Lung (tissue), 12 donors: Measurements from ENCODE around the gene DIS3L2. TPM values are rescaled to one million over a fixed set of nuclear protein-coding genes. Genes with fewer than 3 reads are reported as not detected.

Experiments
- ATAC-seq: fragments of 200-7000 bp; cut with Tn5 transposase; one replicate; pipeline ENCODE4 v1.9.1; 2020; ENCODE audit warnings: moderate number of reproducible peaks; ENCODE audit not compliant: insufficient read depth, low FRiP score
- DNase-seq, 3 donors: peaks; one replicate each; pipeline ENCODE4 v3.0.0-alpha.2; 2013 to 2017
- H3K27ac ChIP-seq, 2 donors: one replicate each; pipeline ENCODE4 v1.5.1; 2013; ENCODE audit warnings: mild to moderate bottlenecking in 2 of 2, moderate library complexity in 2 of 2, control low read depth in 1 of 2, inconsistent platforms in 1 of 2, low read depth in 1 of 2, low read length in 1 of 2
- H3K27me3 ChIP-seq, 3 donors: one replicate each; pipeline ENCODE4 v1.5.1; 2013; ENCODE audit warnings: low read length in 2 of 3; ENCODE audit not compliant: control insufficient read depth in 3 of 3, insufficient read depth in 3 of 3
- H3K36me3 ChIP-seq, 4 donors: one replicate each; pipeline ENCODE4 v1.5.1; 2013; ENCODE audit warnings: low read length in 4 of 4, mild to moderate bottlenecking in 1 of 4, moderate library complexity in 1 of 4; ENCODE audit not compliant: control insufficient read depth in 4 of 4, insufficient read depth in 4 of 4
- H3K4me1 ChIP-seq, 5 donors: one replicate each; pipeline ENCODE4 v1.5.1; 2013; ENCODE audit warnings: low read length in 5 of 5, mild to moderate bottlenecking in 2 of 5, moderate library complexity in 1 of 5; ENCODE audit not compliant: control insufficient read depth in 5 of 5, insufficient read depth in 5 of 5
- H3K4me3 ChIP-seq: one replicate; pipeline ENCODE4 v1.5.1; 2013; ENCODE audit warnings: mild to moderate bottlenecking, control low read depth, moderate library complexity
- H3K9ac ChIP-seq, 2 donors: one replicate each; pipeline ENCODE4 v1.5.1; 2013; ENCODE audit warnings: low read length in 2 of 2, control low read depth in 1 of 2; ENCODE audit not compliant: insufficient read depth in 1 of 2
- H3K9me3 ChIP-seq, 4 donors: one replicate each; pipeline ENCODE4 v1.5.1; 2013; ENCODE audit warnings: low read length in 3 of 4, mild to moderate bottlenecking in 1 of 4, moderate library complexity in 1 of 4; ENCODE audit not compliant: control insufficient read depth in 4 of 4, insufficient read depth in 3 of 4
- WGBS, 2 donors: extraction: QIAGEN DNeasy Blood & Tissue Kit; methylation state at CpG; one replicate each; pipeline ENCODE4 v1.1.7; 2013; 5-methylcytosine and 5-hydroxymethylcytosine counted together
- polyA plus RNA-seq, 2 donors: library from polyadenylated mRNA; stranded (reverse); fragments of 200-250 nt; gene quantifications; one replicate each; pipeline ENCODE4 v1.2.1, GENCODE V29; 2013
- total RNA-seq, 2 donors: library from RNA; depleted of rRNA in 1 of 2; stranded (reverse); fragments of >200 nt in 1 of 2; gene quantifications; one replicate each; pipeline ENCODE4 v1.2.1, GENCODE V29; 2014 to 2021
- TF ChIP-seq, protein P1 (sequence below): IDR thresholded peaks from 2 replicates; pipeline ENCODE4 v1.5.1; 2012; ENCODE audit warnings: mild to moderate bottlenecking; ENCODE audit errors: control extremely low read depth, extremely low read depth
- donor health status: control.
- donor health status: control.
- donor health status: Bipolar disorder and iron deficiency.
- donor health status: healthy.
- donor health status: DM: yes; HTN: yes; CAD: no.

The DIS3L2 gene
- total and polyA plus RNA-seq, 4 donors, result 12.7 to 41.0 (median 31.1) TPM

DNA sequence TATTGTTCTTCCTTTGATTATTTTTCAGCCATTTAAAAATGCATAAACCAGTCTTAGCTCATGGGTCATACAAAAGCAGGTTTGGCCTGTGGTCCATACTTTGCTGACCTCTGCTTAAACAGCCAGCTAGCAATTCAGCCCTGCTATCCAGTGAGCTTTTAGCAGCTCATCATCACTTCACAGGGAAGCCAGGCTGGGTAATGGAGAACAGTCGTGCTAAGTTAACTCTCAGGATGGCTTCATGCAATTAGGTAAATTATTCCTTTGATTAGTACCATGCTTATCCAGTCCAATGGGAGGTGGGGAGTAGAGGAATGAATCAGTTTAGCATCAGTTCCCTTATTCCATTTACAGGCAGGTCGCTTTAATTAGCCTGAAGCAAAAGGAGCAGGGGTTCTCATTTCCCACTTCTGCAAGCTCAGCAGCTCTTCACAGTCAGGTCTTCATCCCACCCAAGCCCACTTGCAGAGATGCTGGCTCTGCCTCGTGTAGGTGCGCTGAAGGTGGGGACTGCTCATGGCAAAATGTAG is 307.2 kb downstream of the DIS3L2 start:
- DNase-seq (no peak), ATAC-seq (no peak)
- Histone ChIP-seq H3K4me3 (no peak overlapping the region), H3K9ac (no peak overlapping the region), H3K4me1 (no peaks in the 10 kb centered on the region), H3K27me3 (no peaks in the 10 kb centered on the region), H3K9me3 (no peaks in the 10 kb centered on the region), H3K36me3 (peaks cover 3 to 18% (median 10%) of the 10 kb centered on the region in 4 donors), H3K27ac (no peak overlapping the region)
- WGBS, 2 donors, result 90 to 97% methylated on average over 4 of the region's 4 CpGs
- TF ChIP-seq, protein P1, sequence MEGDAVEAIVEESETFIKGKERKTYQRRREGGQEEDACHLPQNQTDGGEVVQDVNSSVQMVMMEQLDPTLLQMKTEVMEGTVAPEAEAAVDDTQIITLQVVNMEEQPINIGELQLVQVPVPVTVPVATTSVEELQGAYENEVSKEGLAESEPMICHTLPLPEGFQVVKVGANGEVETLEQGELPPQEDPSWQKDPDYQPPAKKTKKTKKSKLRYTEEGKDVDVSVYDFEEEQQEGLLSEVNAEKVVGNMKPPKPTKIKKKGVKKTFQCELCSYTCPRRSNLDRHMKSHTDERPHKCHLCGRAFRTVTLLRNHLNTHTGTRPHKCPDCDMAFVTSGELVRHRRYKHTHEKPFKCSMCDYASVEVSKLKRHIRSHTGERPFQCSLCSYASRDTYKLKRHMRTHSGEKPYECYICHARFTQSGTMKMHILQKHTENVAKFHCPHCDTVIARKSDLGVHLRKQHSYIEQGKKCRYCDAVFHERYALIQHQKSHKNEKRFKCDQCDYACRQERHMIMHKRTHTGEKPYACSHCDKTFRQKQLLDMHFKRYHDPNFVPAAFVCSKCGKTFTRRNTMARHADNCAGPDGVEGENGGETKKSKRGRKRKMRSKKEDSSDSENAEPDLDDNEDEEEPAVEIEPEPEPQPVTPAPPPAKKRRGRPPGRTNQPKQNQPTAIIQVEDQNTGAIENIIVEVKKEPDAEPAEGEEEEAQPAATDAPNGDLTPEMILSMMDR, result no peak

DNA sequence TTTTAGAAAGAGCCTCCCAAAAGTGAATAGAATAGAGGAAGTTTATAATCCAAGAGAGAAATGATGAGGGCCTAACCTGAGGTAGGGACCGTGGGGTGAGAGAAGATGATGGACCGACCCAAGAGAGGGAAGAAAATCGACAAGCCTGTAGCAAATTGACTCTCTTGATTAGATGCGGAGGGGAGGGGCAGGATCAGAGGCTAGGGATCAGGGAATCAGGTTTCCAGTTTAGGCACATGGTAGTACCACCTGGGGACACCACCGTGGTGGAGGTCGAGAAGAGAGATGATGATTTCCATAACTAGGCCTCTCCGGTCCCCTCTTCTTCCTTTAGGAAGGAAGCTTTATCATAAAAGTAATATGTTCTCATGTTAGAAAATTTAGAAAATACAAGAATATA is 308.4 kb downstream of the DIS3L2 start:
- H3K9me3 ChIP-seq, result no peaks in the 10 kb centered on the region
- H3K9ac ChIP-seq, result no peak overlapping the region
- ATAC-seq, result no peak
- TF ChIP-seq, protein P1, result no peak
- no peak overlapping the region for H3K27ac ChIP-seq
- no peak for DNase-seq
- H3K36me3 ChIP-seq, result peaks cover 0 to 11% (median 2%) of the 10 kb centered on the region in 4 donors
- H3K4me3 ChIP-seq, result no peak overlapping the region
- H3K4me1 ChIP-seq, result no peaks in the 10 kb centered on the region
- WGBS, 2 donors, result 94 to 97% methylated on average over 7 of the region's 7 CpGs
- no peaks in the 10 kb centered on the region for H3K27me3 ChIP-seq

DNA sequence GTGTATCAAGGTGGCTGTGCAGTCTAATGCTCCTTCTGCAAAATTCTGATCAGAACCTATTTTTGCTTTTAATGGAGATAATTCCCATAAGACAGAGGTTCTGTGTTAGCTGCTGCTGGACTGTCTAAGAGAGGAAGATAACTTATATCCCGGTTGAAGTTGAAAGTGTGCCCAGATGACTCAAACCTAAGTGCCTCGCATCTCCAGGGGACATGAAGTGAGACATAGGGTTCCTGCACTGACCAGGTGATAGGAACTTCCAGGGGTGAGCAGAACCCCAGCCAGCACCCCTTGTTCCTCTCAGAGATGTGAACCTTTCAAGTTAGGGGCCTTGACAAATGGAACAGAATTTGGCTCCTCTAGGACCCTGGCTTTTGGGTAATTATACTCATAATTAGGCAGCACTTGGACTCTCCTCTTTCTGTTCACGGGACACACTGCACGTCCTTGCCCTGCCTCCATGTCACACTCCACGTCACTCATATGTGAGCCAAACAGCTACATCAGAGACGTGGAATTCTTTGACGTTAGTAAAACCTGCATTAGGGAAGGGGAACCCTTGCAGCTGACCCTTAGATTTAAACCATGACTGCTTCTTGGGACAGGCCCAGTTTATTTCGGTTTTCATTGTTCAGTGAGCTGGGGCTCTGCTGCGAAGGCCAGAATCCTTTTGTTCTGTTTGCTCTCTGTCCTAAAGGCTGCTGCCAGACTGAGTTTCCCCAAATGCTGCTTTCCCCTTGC is 312.6 kb downstream of the DIS3L2 start:
- Histone ChIP-seq H3K36me3 (peaks cover 0 to 16% (median 4%) of the 10 kb centered on the region in 4 donors), H3K9me3 (peaks cover 0 to 3% (median 2%) of the 10 kb centered on the region in 4 donors), H3K9ac (no peak overlapping the region), H3K4me3 (no peak overlapping the region), H3K27me3 (no peaks in the 10 kb centered on the region), H3K27ac (no peak overlapping the region), H3K4me1 (peaks cover 0 to 3% (median 0%) of the 10 kb centered on the region in 5 donors)
- no peak for DNase-seq
- TF ChIP-seq, protein P1, result no peak
- no peak for ATAC-seq
- 90 to 92% methylated on average over 9 of the region's 9 CpGs for WGBS, 2 donors
